Measurements from ENCODE around the gene TCF7L2.

DNA sequence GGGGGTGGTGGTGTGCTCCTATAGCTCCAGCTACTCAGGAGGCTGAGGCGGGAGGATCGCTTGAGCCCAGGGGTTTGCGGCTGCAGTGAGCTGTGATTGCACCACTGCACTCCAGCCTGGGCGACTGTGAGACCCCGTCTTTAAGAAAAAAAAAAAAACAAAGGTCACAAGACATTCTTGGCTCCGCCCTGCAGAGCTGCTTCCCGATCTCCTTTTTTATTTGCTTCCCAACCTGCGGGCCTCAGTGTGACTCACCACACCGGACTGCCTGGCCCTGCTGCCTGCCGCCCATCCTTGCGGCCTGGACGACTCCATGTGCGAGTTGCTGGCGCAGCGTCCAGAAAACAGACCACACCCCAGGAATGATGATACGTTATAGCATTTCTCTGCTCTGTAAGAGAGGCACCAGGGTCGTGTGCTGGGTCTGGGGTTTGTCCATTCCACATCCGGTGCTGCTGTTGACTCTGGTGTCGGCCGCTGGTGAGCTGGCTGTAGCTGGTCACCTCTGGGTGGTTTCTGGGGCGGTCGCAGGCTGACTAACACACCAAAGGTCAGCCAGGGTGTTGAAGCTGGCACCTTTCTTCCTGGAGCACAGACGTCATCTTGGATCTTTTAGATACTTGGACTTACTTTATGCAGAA, 123.6 kb downstream of the TCF7L2 start:
- TF ChIP-seq, protein P1, sequence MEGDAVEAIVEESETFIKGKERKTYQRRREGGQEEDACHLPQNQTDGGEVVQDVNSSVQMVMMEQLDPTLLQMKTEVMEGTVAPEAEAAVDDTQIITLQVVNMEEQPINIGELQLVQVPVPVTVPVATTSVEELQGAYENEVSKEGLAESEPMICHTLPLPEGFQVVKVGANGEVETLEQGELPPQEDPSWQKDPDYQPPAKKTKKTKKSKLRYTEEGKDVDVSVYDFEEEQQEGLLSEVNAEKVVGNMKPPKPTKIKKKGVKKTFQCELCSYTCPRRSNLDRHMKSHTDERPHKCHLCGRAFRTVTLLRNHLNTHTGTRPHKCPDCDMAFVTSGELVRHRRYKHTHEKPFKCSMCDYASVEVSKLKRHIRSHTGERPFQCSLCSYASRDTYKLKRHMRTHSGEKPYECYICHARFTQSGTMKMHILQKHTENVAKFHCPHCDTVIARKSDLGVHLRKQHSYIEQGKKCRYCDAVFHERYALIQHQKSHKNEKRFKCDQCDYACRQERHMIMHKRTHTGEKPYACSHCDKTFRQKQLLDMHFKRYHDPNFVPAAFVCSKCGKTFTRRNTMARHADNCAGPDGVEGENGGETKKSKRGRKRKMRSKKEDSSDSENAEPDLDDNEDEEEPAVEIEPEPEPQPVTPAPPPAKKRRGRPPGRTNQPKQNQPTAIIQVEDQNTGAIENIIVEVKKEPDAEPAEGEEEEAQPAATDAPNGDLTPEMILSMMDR (IDR thresholded peaks at IDR 0.05) = no peak
- TF ChIP-seq POLR2AphosphoS5 (IDR thresholded peaks at IDR 0.05) (peak in 2 of 3 donors; percentile 21 to 68), POLR2A (IDR thresholded peaks at IDR 0.05) (no peak)
